HG03039 (cell line): ENCODE data around the gene SLC6A19.

Experiments
- ATAC-seq: cut with Tn5 transposase; IDR thresholded peaks from one replicate; pipeline ENCODE4 v1.9.1; 2021; ENCODE audit warnings: mild to moderate bottlenecking, moderate library complexity; ENCODE audit not compliant: unreplicated experiment

The SLC6A19 gene

GRCh38 chr5:1208221-1208742, 6.9 kb downstream of the SLC6A19 start:
- no peak for ATAC-seq

- no peak for ATAC-seq
Measured at GRCh38 chr5:1208743-1209488, 7.5 kb downstream of the SLC6A19 start.

- ATAC-seq: no peak
Measured at GRCh38 chr5:1209489-1209852, 8.1 kb downstream of the SLC6A19 start.

GRCh38 chr5:1209896-1210776, 8.7 kb downstream of the SLC6A19 start:
- no peak for ATAC-seq

GRCh38 chr5:1210832-1211251, 9.4 kb downstream of the SLC6A19 start:
- ATAC-seq: no peak

GRCh38 chr5:1211701-1212100, 10.3 kb downstream of the SLC6A19 start:
- ATAC-seq: no peak

- ATAC-seq: no peak
Measured at GRCh38 chr5:1212271-1212670, 10.9 kb downstream of the SLC6A19 start.

- ATAC-seq: no peak
Measured at GRCh38 chr5:1212881-1213280, 11.5 kb downstream of the SLC6A19 start.

GRCh38 chr5:1213508-1214162, 12.2 kb downstream of the SLC6A19 start:
- no peak for ATAC-seq

- no peak for ATAC-seq
Measured at GRCh38 chr5:1214163-1214935, 13.0 kb downstream of the SLC6A19 start.

GRCh38 chr5:1214936-1215220, 13.5 kb downstream of the SLC6A19 start:
- ATAC-seq: no peak

- no peak for ATAC-seq
Measured at GRCh38 chr5:1215320-1216096, 14.1 kb downstream of the SLC6A19 start.

- no peak for ATAC-seq
Measured at GRCh38 chr5:1216211-1216917, 15.0 kb downstream of the SLC6A19 start.

- no peak for ATAC-seq
Measured at GRCh38 chr5:1216918-1217295, 15.5 kb downstream of the SLC6A19 start.

GRCh38 chr5:1217596-1218206, 16.3 kb downstream of the SLC6A19 start:
- ATAC-seq: no peak

GRCh38 chr5:1218351-1219080, 17.1 kb downstream of the SLC6A19 start:
- ATAC-seq: no peak

- ATAC-seq: no peak
Measured at GRCh38 chr5:1219098-1219767, 17.8 kb downstream of the SLC6A19 start.

- no peak for ATAC-seq
Measured at GRCh38 chr5:1219768-1220100, 18.3 kb downstream of the SLC6A19 start.
